Hepatocyte (in vitro differentiated cells): ENCODE measurements around the gene NEK9.

Source experiments
- CTCF ChIP-seq: fragments of 200-600 bp; sonication (generic); IDR thresholded peaks from 2 replicates; pipeline ENCODE4 v1.5.1; 2016; ENCODE audit warnings: antibody characterized with exemption, mild to moderate bottlenecking; ENCODE audit not compliant: poor library complexity
- EZH2phosphoT487 ChIP-seq: fragments of 200-600 bp; sonication (generic); IDR thresholded peaks from one replicate; pipeline ENCODE4 v1.6.1; 2018; ENCODE audit warnings: antibody characterized with exemption, mild to moderate bottlenecking, low read depth, moderate library complexity; ENCODE audit not compliant: unreplicated experiment, severe bottlenecking

- no peak for TF ChIP-seq EZH2phosphoT487
- TF ChIP-seq CTCF: no peak
These were observed 47.3 kb downstream of the NEK9 start for GRCh38 chr14:75079521-75079920.
